ENCODE measurements around the gene WDFY4. TPM values are rescaled to one million over a fixed set of nuclear protein-coding genes. Genes with fewer than 3 reads are reported as not detected.

Gene WDFY4
- total RNA-seq, 6 donors from 2014 or later: 10.1 to 48.9 (median 32.1) TPM

GRCh38 chr10:48982584-48982983 is 297.9 kb downstream of the WDFY4 start:
- DNase-seq: no peak
- Histone ChIP-seq H3K9me3 (no peaks in the 10 kb centered on the region), H3K4me1 (peaks cover 0 to 7% (median 0%) of the 10 kb centered on the region in 4 donors), H3K4me3 (no peak overlapping the region), H3K27me3 (no peaks in the 10 kb centered on the region), H3K36me3 (no peaks in the 10 kb centered on the region), H3K27ac (no peak overlapping the region)
- ATAC-seq (ENCODE audit: low FRiP score in 2 of 2): no peak
- TF ChIP-seq POLR2A (IDR thresholded peaks at IDR 0.05): no peak
- TF ChIP-seq EP300 (IDR thresholded peaks at IDR 0.05): no peak
- TF ChIP-seq CTCF (IDR thresholded peaks at IDR 0.05): no peak
- TF ChIP-seq POLR2AphosphoS5 (IDR thresholded peaks at IDR 0.05): no peak
- WGBS, 2 donors: 71 to 74% methylated on average over 5 of the region's 5 CpGs

- Histone ChIP-seq H3K4me3 (no peak overlapping the region), H3K27ac (no peak overlapping the region), H3K27me3 (no peaks in the 10 kb centered on the region), H3K4me1 (peaks cover 0 to 7% (median 0%) of the 10 kb centered on the region in 4 donors), H3K9me3 (no peaks in the 10 kb centered on the region), H3K36me3 (no peaks in the 10 kb centered on the region)
- ATAC-seq (ENCODE audit: low FRiP score in 2 of 2): no peak
- no peak for TF ChIP-seq EP300 (IDR thresholded peaks at IDR 0.05)
- TF ChIP-seq CTCF (IDR thresholded peaks at IDR 0.05): no peak
- TF ChIP-seq POLR2AphosphoS5 (IDR thresholded peaks at IDR 0.05): no peak
- TF ChIP-seq POLR2A (IDR thresholded peaks at IDR 0.05): no peak
- WGBS, 2 donors: 70 to 82% methylated on average over 3 to 5 of the region's 5 CpGs
- DNase-seq: no peak
Observed at GRCh38 chr10:48983648-48984351, 299.1 kb downstream of the WDFY4 start.

- no peaks in the 10 kb centered on the region for H3K36me3 ChIP-seq
- WGBS, 2 donors: 91 to 96% methylated on average over 4 to 7 of the region's 7 CpGs
- H3K27ac ChIP-seq: no peak overlapping the region
- no peak overlapping the region for H3K4me3 ChIP-seq
- H3K9me3 ChIP-seq: no peaks in the 10 kb centered on the region
- TF ChIP-seq POLR2AphosphoS5 (IDR thresholded peaks at IDR 0.05) (no peak), POLR2A (IDR thresholded peaks at IDR 0.05) (no peak), CTCF (IDR thresholded peaks at IDR 0.05) (no peak), EP300 (IDR thresholded peaks at IDR 0.05) (no peak)
- DNase-seq: peak in 1 of 2 donors; percentile 67
- peak in 1 of 2 donors; percentile 19 for ATAC-seq (ENCODE audit: low FRiP score in 2 of 2)
- peaks cover 0 to 7% (median 0%) of the 10 kb centered on the region in 4 donors for H3K4me1 ChIP-seq
- H3K27me3 ChIP-seq: no peaks in the 10 kb centered on the region
Observed at GRCh38 chr10:48985621-48986158, 301.0 kb downstream of the WDFY4 start.

- WGBS, 2 donors: 89 to 100% methylated on average over 1 of the region's 1 CpG
- Histone ChIP-seq H3K27ac (no peak overlapping the region), H3K4me3 (no peak overlapping the region), H3K4me1 (no peaks in the 10 kb centered on the region), H3K27me3 (no peaks in the 10 kb centered on the region), H3K9me3 (no peaks in the 10 kb centered on the region), H3K36me3 (no peaks in the 10 kb centered on the region)
- no peak for ATAC-seq (ENCODE audit: low FRiP score in 2 of 2)
- TF ChIP-seq CTCF (IDR thresholded peaks at IDR 0.05): no peak
- TF ChIP-seq POLR2AphosphoS5 (IDR thresholded peaks at IDR 0.05): no peak
- TF ChIP-seq POLR2A (IDR thresholded peaks at IDR 0.05): no peak
- TF ChIP-seq EP300 (IDR thresholded peaks at IDR 0.05): no peak
- DNase-seq: no peak
Observed at GRCh38 chr10:48990226-48990625, 305.6 kb downstream of the WDFY4 start.
